ENCODE data around the gene CXorf58.
A peak's percentile ranks its signal among the peaks of the same experiment; 100 is the strongest.
"Not testable (repeated sequence)": the region's sequence is repeated elsewhere in the genome, so short reads cannot be mapped to it uniquely, and the experiment has no call there.

CXorf58 gene

DNA sequence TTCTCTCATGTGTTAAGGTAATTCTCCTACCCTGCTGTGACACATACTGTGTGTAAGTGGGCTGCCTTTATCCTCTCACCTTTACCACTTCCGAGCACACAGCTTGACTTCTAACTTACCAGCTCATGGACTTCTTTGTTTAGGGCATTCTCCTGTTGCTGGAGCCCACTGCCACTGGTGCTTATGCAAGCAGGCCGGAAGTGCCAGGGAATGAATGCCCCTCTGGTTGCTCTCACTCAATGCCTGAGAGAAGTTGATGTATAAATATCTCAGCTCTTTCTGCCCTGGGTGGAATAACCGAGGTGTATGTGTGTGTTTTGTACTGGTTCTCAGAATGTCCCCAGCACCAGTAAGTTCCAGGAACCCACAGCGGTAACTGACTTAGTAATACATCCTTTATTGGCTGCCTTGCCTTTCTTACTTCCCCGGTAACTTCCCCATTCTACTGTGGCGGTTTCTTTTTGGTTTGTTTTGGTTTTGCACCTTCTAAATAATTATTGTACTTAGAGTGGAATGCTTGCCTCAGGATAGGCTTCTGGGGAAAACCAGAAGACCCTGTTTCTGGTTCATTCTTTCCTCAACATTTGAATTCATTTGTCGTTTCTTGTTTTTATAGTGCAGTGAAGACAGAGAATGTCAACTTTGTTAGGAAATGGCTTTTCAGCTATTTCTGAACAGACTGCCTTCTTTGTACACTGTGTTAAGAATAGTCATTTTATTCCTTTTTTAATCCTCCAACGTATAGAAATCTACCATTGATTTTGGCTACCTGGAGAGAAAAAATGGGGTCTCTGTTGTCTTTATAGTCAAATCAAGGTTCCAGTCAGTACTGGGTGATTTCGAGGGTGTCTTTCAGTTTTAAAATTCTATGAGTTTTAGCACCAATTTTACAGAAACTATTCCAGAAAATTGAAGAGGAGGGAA, 45.4 kb downstream of the CXorf58 start:
- DNase-seq (ENCODE audit: low read depth): peak; percentile 15

GRCh38 chrX:23953908-23954269, 46.1 kb downstream of the CXorf58 start:
- DNase-seq (ENCODE audit: low read depth): no peak

- no peak for DNase-seq (ENCODE audit: low read depth)
Measured at GRCh38 chrX:23954396-23954795, 46.6 kb downstream of the CXorf58 start.

GRCh38 chrX:23959781-23960180, 52.0 kb downstream of the CXorf58 start:
- DNase-seq (ENCODE audit: low read depth): no peak

DNA sequence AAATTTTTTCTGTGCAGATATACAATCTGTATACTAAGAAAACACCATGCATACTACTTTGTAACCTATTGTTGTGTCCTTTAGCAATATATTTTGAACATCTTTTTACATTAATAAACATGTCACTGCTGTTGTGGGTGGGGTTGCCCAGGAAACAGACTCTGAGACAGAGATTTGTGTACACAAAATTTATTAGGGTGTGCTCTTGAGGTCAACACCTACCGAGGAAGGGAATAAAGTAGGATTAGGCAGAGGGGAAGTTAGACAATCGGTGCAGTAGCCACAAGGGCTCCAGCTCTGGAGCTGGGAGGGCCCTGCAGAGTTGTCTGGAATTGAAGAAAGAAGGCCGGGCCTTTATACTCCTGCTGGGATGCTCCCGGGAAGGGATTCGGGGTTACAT, 56.4 kb downstream of the CXorf58 start:
- no peak for DNase-seq (ENCODE audit: low read depth)

GRCh38 chrX:23965630-23966029, 57.8 kb downstream of the CXorf58 start:
- not testable (repeated sequence) for DNase-seq (ENCODE audit: low read depth)

DNA sequence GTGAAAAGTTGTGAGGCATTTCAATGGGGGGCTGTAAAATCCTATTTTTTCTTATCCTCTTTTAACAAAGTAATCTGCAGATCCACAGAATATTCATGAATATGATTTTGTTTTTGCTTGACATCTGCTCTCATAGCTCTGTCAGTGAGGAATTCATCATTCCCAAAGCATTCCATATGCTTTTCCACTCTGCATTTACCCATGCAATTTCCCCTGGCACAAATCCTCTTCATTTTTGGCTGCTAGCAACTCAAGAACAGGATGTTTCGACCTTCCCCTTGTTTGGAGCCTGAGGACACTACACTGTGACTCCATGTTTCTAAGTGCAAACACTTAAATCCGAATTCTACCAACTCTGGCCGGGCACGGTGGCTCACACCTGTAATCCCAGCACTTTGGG, 70.7 kb downstream of the CXorf58 start:
- DNase-seq (ENCODE audit: low read depth): no peak

GRCh38 chrX:23980011-23980441, 72.2 kb downstream of the CXorf58 start:
- no peak for DNase-seq (ENCODE audit: low read depth)

DNA sequence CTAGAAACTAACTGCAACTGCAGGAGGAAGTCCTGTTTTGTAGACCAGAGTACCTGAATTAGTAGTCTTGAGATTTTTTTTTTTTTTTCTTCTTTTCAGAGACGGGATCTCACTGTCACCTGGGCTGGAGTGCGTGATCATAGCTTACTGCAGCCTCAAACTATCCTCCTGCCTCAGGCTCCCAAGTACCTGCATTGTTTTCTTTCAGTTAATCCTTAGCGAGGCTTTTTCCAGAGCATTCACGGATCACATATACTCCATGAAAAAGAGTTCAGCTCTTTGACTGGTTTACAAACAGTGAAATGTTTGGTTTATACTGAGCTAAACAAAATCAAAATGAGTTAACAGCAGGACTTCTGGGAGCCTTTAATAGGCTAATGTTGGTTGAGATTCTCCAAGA, 73.4 kb downstream of the CXorf58 start:
- DNase-seq (ENCODE audit: low read depth): no peak

DNA sequence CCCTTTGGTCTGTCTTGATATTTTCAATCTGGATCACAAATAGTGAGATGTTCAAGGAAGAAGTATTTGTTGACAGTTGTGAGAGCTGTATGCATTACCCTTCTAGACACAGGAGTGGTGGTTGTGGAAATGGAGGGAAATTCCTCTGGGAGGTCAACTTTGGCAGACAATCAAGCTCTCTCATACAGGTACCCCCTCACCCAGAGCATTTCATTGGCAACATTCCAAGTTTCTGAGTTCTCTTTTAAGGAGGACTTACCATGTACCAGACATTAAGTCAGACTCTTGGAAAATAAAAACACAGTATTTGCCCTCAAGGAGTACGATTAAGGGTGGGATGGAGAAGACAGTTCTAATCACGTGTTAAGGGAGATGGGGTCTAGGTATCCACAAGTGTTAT, 73.9 kb downstream of the CXorf58 start:
- DNase-seq (ENCODE audit: low read depth): no peak

GRCh38 chrX:23982891-23983290, 75.1 kb downstream of the CXorf58 start:
- DNase-seq (ENCODE audit: low read depth): no peak

Data from activated gamma-delta T cell treated with anti-CD3 and anti-CD28 coated beads, Interleukin-2, amount 50 U/mL, for 16 hours (primary cell).